C1 segment of cervical spinal cord (tissue), 14 donors: ENCODE results near the gene UBTD1.

ENCODE experiments used
- DNase-seq, 14 donors: peaks; one replicate each; lab custom pipeline; 2025; lab: John Stamatoyannopoulos, UW

Gene UBTD1

DNA sequence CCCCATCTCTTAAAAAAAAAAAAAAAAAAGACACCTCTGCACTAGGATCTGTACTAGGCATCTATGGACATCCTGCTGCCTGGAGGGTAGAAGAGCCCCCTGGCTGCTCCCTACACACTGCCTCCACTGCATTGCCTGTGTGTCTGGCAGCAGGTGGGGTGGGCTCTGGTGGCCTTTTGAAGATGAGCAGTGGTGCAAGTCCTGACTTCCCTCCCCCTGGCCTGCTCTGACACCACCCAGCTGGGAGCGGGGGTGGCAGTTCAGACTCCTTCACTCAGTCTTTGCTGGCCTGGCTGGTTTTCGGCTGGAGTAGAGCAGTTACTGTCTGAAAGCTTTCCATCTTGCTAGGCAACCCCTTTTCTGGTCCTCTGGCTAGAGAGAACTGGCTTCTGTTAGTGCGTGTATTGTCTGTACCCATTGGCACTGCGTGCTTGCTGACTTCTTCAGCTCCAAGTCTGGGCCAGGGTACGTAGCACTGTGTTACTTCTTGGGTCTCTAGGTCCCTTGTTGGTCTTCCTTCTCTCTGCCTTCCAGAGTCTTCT lies 108.4 kb downstream of the UBTD1 start:
- peak in 7 of 14 donors; percentile 12 to 57 (median 41) for DNase-seq

DNA sequence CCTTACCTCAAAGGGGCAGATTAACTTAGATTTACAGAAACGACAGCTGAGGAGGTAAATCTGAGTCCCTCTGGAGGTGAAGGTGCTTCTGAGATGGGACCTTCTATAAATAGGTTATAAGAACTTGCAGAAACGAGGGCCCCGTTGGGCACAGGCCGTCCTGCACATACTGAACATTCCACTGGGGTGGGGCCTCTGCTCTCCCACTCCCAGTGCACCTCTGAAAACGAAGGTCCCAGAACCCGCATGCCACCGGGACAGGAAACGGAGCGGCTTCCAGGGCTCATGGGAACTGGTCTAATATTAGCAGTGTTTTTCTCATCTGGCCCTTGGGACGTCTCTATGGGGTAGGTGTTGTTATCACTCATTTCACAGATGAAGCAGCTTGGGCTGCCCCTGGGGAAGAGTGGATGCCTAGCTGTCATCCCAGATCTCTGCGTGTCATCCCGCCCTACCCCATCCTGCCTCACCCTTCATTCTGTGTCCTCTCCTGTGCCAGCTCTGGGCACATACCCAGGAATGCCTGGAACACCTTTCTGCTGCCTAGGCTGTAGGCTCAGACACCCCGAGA lies 110.4 kb downstream of the UBTD1 start:
- peak in 1 of 14 donors; percentile 93 for DNase-seq

DNA sequence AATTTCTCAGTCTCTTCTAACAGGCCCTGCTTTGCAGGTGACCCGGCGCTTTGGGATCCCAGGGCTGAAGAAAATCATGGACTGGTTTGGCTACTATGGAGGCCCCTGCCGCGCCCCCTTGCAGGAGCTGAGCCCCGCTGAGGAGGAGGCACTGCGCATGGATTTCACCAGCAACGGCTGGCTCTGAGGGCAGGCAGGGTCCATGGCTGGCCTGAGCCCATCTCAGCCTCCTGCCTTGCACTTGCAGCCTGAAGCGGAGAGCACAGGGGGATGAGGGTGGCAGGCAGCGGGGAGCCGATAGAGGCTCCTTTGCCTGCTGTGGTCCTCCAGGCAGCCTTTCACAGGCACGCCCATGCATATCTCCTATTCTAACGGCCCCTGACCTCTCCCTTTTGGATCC lies 112.7 kb downstream of the UBTD1 start:
- DNase-seq = no peak

DNA sequence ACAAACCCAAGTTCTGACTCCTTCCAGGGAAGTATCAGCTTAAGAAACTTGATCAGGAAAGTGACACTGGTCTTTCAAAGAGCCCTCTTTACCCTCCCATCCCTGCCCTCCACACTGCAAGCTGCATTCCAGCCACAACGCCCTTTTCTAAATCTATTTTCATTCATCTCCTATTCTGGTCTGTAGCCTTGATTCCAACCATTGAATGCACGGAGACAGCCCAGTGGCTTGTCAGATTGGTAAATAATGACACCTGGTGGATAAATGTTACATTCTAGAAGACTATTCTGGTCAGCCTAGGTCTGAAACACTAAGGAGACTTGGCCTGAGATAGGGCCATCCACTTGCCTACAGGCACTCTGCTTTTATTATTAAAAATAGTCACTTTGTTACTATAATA lies 113.7 kb downstream of the UBTD1 start:
- peak in 1 of 14 donors; percentile 58 for DNase-seq

DNA sequence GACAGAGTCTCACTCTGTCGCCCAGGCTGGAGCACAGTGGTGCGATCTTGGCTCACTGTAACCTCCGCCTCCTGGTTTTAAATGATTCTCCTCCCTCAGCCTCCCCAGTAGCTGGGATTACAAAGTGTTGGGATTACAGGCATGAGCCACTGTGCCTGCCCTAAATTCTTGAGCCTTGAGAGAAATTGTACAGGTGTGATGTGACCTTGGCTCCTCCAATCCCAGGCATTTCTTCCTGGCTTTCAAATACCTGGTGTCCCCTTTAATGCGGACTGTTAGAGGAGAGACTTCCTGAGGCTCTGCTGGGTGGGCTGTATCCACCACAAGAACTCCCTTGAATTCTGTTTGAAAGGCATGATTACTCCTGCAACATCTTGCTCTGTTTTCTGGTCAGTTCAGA lies 119.6 kb downstream of the UBTD1 start:
- DNase-seq = no peak

DNA sequence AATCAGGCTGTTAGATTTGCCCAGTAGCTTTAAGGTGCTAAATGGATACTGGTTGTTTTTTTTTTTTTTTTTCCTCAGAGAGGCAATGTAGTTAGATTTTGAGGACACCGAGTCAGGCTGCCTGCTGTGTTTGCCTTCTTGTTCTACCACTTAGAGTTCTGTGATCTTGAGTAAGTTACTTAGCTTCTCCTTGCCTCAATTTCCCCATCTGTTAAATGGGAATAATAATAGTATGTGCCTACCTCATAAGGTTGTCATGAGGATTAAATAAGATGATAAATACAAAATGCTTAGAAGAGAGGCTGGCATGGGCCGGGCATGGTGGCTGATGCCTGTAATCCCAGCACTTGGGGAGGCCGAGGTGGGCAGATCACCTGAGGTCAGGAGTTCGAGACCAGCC lies 120.0 kb downstream of the UBTD1 start:
- DNase-seq = no peak
